Uterus (tissue), 4 donors: ENCODE data around the gene NHS. TPM values are rescaled to one million over a fixed set of nuclear protein-coding genes. Genes with fewer than 3 reads are reported as not detected.

ENCODE experiments used
- DNase-seq, 2 donors: peaks; one replicate each; pipeline ENCODE4 v3.0.0-alpha.2; 2019 to 2020
- H3K27ac ChIP-seq, 2 donors: fragments of 200-600 bp; sonication (generic); 1 replicate in 1 of 2; 2 replicates in 1 of 2; pipeline ENCODE4 v1.5.1; 2016 to 2018
- H3K27me3 ChIP-seq, 2 donors: fragments of 200-600 bp; sonication (generic); one replicate each; pipeline ENCODE4 v1.5.1; 2018 to 2019; ENCODE audit warnings: control low read depth in 1 of 2
- H3K36me3 ChIP-seq, 2 donors: fragments of 200-600 bp; sonication (generic); one replicate each; pipeline ENCODE4 v1.5.1; 2019; ENCODE audit warnings: control low read depth in 1 of 2
- H3K4me1 ChIP-seq, 2 donors: fragments of 200-600 bp; sonication (generic); one replicate each; pipeline ENCODE4 v1.5.1; 2018 to 2019; ENCODE audit warnings: control low read depth in 1 of 2
- H3K4me3 ChIP-seq, 2 donors: fragments of 200-600 bp; sonication (generic); 1 replicate in 1 of 2; 2 replicates in 1 of 2; pipeline ENCODE4 v1.5.1; 2018 to 2019; ENCODE audit warnings: mild to moderate bottlenecking in 1 of 2
- H3K9me3 ChIP-seq, 2 donors: fragments of 200-600 bp; sonication (generic); one replicate each; pipeline ENCODE4 v1.5.1; 2019; ENCODE audit warnings: control low read depth in 1 of 2
- POLR2A ChIP-seq, 2 donors: fragments of 450-650 bp; IDR thresholded peaks; one replicate each; pipeline ENCODE4 v1.6.1; 2016; ENCODE audit warnings: antibody characterized with exemption in 2 of 2, mild to moderate bottlenecking in 1 of 2, moderate library complexity in 1 of 2
- intact Hi-C: fragments of 100-400 bp; cut with DNase I; formaldehyde crosslinking; loops from one replicate; pipeline ENCODE4 v1.15.1; 2023; ENCODE audit warnings: low total_unique reads
- total RNA-seq, 4 donors: library from RNA; depleted of rRNA in 3 of 4; stranded (reverse); fragments of >200 nt in 3 of 4; gene quantifications; one replicate each; pipeline versions ENCODE4 v1.1.0 to v1.2.4, GENCODE V29; 2014 to 2023
- TF ChIP-seq, protein P1 (sequence below), 4 experiments: fragments of 200-600 bp in 2 of 4; fragments of 450-650 bp in 2 of 4; sonication (generic) in 2 of 4; IDR thresholded peaks; one replicate each; pipeline ENCODE4 v1.5.1; 2016 to 2019; ENCODE audit warnings: antibody characterized with exemption in 4 of 4, mild to moderate bottlenecking in 2 of 4, moderate library complexity in 1 of 4
- donor health status: DM: yes; HTN: yes; CAD: no.

NHS gene
- total RNA-seq, 4 donors from 2014 or later, result 3.5 to 14.3 (median 9.5) TPM

GRCh38 chrX:17579026-17579425, 204.0 kb downstream of the NHS start:
- TF ChIP-seq, protein P1, sequence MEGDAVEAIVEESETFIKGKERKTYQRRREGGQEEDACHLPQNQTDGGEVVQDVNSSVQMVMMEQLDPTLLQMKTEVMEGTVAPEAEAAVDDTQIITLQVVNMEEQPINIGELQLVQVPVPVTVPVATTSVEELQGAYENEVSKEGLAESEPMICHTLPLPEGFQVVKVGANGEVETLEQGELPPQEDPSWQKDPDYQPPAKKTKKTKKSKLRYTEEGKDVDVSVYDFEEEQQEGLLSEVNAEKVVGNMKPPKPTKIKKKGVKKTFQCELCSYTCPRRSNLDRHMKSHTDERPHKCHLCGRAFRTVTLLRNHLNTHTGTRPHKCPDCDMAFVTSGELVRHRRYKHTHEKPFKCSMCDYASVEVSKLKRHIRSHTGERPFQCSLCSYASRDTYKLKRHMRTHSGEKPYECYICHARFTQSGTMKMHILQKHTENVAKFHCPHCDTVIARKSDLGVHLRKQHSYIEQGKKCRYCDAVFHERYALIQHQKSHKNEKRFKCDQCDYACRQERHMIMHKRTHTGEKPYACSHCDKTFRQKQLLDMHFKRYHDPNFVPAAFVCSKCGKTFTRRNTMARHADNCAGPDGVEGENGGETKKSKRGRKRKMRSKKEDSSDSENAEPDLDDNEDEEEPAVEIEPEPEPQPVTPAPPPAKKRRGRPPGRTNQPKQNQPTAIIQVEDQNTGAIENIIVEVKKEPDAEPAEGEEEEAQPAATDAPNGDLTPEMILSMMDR (IDR thresholded peaks at IDR 0.05), result no peak
- TF ChIP-seq POLR2A (IDR thresholded peaks at IDR 0.05), result no peak
- no peak overlapping the region for H3K27ac ChIP-seq
- H3K9me3 ChIP-seq, result no peaks in the 10 kb centered on the region
- H3K4me3 ChIP-seq, result no peak overlapping the region
- intact Hi-C loops, result no loop called here
- DNase-seq, result no peak
- H3K27me3 ChIP-seq, result no peaks in the 10 kb centered on the region
- no peaks in the 10 kb centered on the region for H3K36me3 ChIP-seq
- H3K4me1 ChIP-seq, result no peaks in the 10 kb centered on the region

GRCh38 chrX:17580539-17581152, 205.6 kb downstream of the NHS start:
- TF ChIP-seq, protein P1 (IDR thresholded peaks at IDR 0.05), result no peak
- TF ChIP-seq POLR2A (IDR thresholded peaks at IDR 0.05), result no peak
- intact Hi-C loops, result no loop called here
- Histone ChIP-seq H3K4me3 (no peak overlapping the region), H3K36me3 (no peaks in the 10 kb centered on the region), H3K4me1 (no peaks in the 10 kb centered on the region), H3K27me3 (no peaks in the 10 kb centered on the region), H3K9me3 (no peaks in the 10 kb centered on the region), H3K27ac (peak overlapping the region; percentile 13 to 61)
- DNase-seq, result peak; percentile 27 to 50

- Histone ChIP-seq H3K4me3 (no peak overlapping the region), H3K27ac (peak overlapping the region in 1 of 2 donors; percentile 61), H3K27me3 (no peaks in the 10 kb centered on the region), H3K4me1 (no peaks in the 10 kb centered on the region), H3K9me3 (no peaks in the 10 kb centered on the region), H3K36me3 (no peaks in the 10 kb centered on the region)
- no peak for DNase-seq
- intact Hi-C loops, result no loop called here
- no peak for TF ChIP-seq POLR2A (IDR thresholded peaks at IDR 0.05)
- TF ChIP-seq, protein P1 (IDR thresholded peaks at IDR 0.05), result no peak
Observed at GRCh38 chrX:17581641-17582040, 206.6 kb downstream of the NHS start.

GRCh38 chrX:17584248-17584681, 209.3 kb downstream of the NHS start:
- H3K4me3 ChIP-seq, result no peak overlapping the region
- intact Hi-C loops, result no loop called here
- no peak for DNase-seq
- TF ChIP-seq, protein P1 (IDR thresholded peaks at IDR 0.05), result no peak
- no peak for TF ChIP-seq POLR2A (IDR thresholded peaks at IDR 0.05)
- no peaks in the 10 kb centered on the region for H3K4me1 ChIP-seq
- H3K27ac ChIP-seq, result no peak overlapping the region
- H3K36me3 ChIP-seq, result no peaks in the 10 kb centered on the region
- H3K9me3 ChIP-seq, result no peaks in the 10 kb centered on the region
- H3K27me3 ChIP-seq, result no peaks in the 10 kb centered on the region

DNA sequence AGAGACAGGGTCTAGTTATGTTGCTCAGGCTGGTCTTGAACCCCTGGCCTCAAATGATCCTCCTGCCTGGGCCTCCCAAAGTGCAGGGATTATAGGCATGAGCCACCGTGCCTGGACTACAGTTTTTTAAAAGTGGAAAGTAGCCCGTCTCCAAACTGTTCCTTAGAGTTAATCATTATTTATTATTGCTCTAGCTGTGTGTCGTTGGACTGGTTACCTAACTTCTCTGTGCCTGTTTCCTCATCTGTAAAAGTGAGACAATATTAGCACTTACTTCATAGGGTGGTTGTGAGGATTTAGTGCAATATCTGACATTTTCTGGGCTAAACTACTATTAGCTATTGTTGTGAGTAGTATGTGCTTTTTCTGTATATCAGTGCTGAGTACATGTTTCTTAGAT, 210.0 kb downstream of the NHS start:
- no peak overlapping the region for H3K27ac ChIP-seq

More for the DNA sequence above, 210.0 kb downstream of the NHS start:
- no peaks in the 10 kb centered on the region for H3K36me3 ChIP-seq
- no peaks in the 10 kb centered on the region for H3K4me1 ChIP-seq
- no peak overlapping the region for H3K4me3 ChIP-seq
- TF ChIP-seq, protein P1 (IDR thresholded peaks at IDR 0.05), result no peak
- TF ChIP-seq POLR2A (IDR thresholded peaks at IDR 0.05), result no peak
- no peaks in the 10 kb centered on the region for H3K27me3 ChIP-seq
- DNase-seq, result no peak
- H3K9me3 ChIP-seq, result no peaks in the 10 kb centered on the region
- intact Hi-C loops, result no loop called here
